Measurements from ENCODE around the gene G3BP1.
A peak's percentile ranks its signal among the peaks of the same experiment; 100 is the strongest.
"Not testable (repeated sequence)": the region's sequence is repeated elsewhere in the genome, so short reads cannot be mapped to it uniquely, and the experiment has no call there.

Gene G3BP1

GRCh38 chr5:151771259-151772028 lies at the start of gene G3BP1:
Gene G3BP1 (plus strand): TSS chr5:151771954. CDS start chr5:151786621, 14,667 bp downstream.
- DNase-seq (ENCODE audit: low read depth) = peak; percentile 100

- no peak for DNase-seq (ENCODE audit: low read depth)
These were observed 49.2 kb upstream of the G3BP1 start for GRCh38 chr5:151722546-151722945.

- no peak for DNase-seq (ENCODE audit: low read depth)
These were observed 47.4 kb upstream of the G3BP1 start for GRCh38 chr5:151724360-151724759.

GRCh38 chr5:151729597-151729996 lies 42.2 kb upstream of the G3BP1 start:
- DNase-seq (ENCODE audit: low read depth) = not testable (repeated sequence)

- DNase-seq (ENCODE audit: low read depth) = no peak
These were observed 41.4 kb upstream of the G3BP1 start for GRCh38 chr5:151730381-151730780.

GRCh38 chr5:151733358-151734063 lies 38.2 kb upstream of the G3BP1 start:
- DNase-seq (ENCODE audit: low read depth) = peak; percentile 62

GRCh38 chr5:151734064-151734408 lies 37.7 kb upstream of the G3BP1 start:
- no peak for DNase-seq (ENCODE audit: low read depth)

GRCh38 chr5:151735646-151736045 lies 36.1 kb upstream of the G3BP1 start:
- no peak for DNase-seq (ENCODE audit: low read depth)

GRCh38 chr5:151737431-151737830 lies 34.3 kb upstream of the G3BP1 start:
- peak; percentile 39 for DNase-seq (ENCODE audit: low read depth)

- DNase-seq (ENCODE audit: low read depth) = peak; percentile 57
These were observed 33.5 kb upstream of the G3BP1 start for GRCh38 chr5:151738125-151738848.

GRCh38 chr5:151739395-151739794 lies 32.4 kb upstream of the G3BP1 start:
- DNase-seq (ENCODE audit: low read depth) = peak; percentile 41

GRCh38 chr5:151739939-151740335 lies 31.8 kb upstream of the G3BP1 start:
- peak; percentile 90 for DNase-seq (ENCODE audit: low read depth)

GRCh38 chr5:151740336-151740942 lies 31.3 kb upstream of the G3BP1 start:
- peak; percentile 96 for DNase-seq (ENCODE audit: low read depth)

- DNase-seq (ENCODE audit: low read depth) = peak; percentile 81
These were observed 30.8 kb upstream of the G3BP1 start for GRCh38 chr5:151740958-151741373.

- peak; percentile 89 for DNase-seq (ENCODE audit: low read depth)
These were observed 29.9 kb upstream of the G3BP1 start for GRCh38 chr5:151741678-151742423.

GRCh38 chr5:151742870-151743294 lies 28.9 kb upstream of the G3BP1 start:
- peak; percentile 68 for DNase-seq (ENCODE audit: low read depth)

- DNase-seq (ENCODE audit: low read depth) = no peak
These were observed 28.2 kb upstream of the G3BP1 start for GRCh38 chr5:151743530-151743929.

- DNase-seq (ENCODE audit: low read depth) = peak; percentile 80
These were observed 26.6 kb upstream of the G3BP1 start for GRCh38 chr5:151745071-151745705.

GRCh38 chr5:151750121-151750520 lies 21.6 kb upstream of the G3BP1 start:
- no peak for DNase-seq (ENCODE audit: low read depth)

- no peak for DNase-seq (ENCODE audit: low read depth)
These were observed 20.7 kb upstream of the G3BP1 start for GRCh38 chr5:151751091-151751490.

- DNase-seq (ENCODE audit: low read depth) = no peak
These were observed 20.2 kb upstream of the G3BP1 start for GRCh38 chr5:151751593-151751992.
